Lower leg skin (tissue), 3 donors: ENCODE measurements around the gene DDC.

Experiments used
- CTCF ChIP-seq, 3 donors: fragments of 450-650 bp; IDR thresholded peaks; one replicate each; pipeline ENCODE4 v1.5.1; 2016; ENCODE audit warnings: antibody characterized with exemption in 3 of 3, mild to moderate bottlenecking in 3 of 3, moderate library complexity in 2 of 3
- POLR2A ChIP-seq, 2 donors: fragments of 450-650 bp; IDR thresholded peaks; one replicate each; pipeline ENCODE4 v1.6.1; 2016 to 2017; ENCODE audit warnings: antibody characterized with exemption in 2 of 2, mild to moderate bottlenecking in 1 of 2, moderate library complexity in 1 of 2

GRCh38 chr7:50544992-50545391 is 20.2 kb downstream of the DDC start:
- no peak for TF ChIP-seq CTCF (IDR thresholded peaks at IDR 0.05)
- no peak for TF ChIP-seq POLR2A (IDR thresholded peaks at IDR 0.05)
